ENCODE data around the gene LRMDA.
A peak's percentile ranks its signal among the peaks of the same experiment; 100 is the strongest.

The LRMDA gene

DNA sequence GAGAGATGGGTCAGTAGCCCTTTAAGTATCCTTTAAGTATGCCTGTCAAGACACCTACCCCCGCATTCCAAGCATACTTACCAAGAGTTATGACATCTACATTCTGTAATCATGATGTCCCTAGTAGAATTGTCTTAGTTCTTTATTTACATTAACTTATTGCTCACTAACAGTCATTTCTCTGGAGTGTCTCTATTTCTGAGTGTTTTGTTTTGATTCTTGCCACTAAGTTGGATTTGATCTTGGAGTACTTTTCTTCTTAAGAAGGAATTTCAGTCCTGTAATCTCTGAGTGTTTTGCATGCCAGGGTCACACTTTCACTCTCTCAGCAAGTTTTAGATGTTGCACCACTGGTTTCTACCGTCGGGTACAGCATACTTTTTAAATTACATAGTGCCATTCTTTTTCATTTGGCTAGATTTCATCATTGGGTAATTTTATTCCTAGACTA lies 1152.3 kb downstream of the LRMDA start:
- TF ChIP-seq RAD21 (IDR thresholded peaks at IDR 0.05; ENCODE audit: low read depth) (no peak), TEAD4 (IDR thresholded peaks at IDR 0.05) (peak; percentile 87), TAF1 (IDR thresholded peaks at IDR 0.05; ENCODE audit: low read depth) (no peak), EP300 (IDR thresholded peaks at IDR 0.05; ENCODE audit: borderline replicate concordance) (peak; percentile 20; the same call in 1 of the 2 replicates)
- TF ChIP-seq, protein P1, sequence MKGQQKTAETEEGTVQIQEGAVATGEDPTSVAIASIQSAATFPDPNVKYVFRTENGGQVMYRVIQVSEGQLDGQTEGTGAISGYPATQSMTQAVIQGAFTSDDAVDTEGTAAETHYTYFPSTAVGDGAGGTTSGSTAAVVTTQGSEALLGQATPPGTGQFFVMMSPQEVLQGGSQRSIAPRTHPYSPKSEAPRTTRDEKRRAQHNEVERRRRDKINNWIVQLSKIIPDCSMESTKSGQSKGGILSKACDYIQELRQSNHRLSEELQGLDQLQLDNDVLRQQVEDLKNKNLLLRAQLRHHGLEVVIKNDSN (IDR thresholded peaks at IDR 0.05) = no peak
- TF ChIP-seq, protein P2, sequence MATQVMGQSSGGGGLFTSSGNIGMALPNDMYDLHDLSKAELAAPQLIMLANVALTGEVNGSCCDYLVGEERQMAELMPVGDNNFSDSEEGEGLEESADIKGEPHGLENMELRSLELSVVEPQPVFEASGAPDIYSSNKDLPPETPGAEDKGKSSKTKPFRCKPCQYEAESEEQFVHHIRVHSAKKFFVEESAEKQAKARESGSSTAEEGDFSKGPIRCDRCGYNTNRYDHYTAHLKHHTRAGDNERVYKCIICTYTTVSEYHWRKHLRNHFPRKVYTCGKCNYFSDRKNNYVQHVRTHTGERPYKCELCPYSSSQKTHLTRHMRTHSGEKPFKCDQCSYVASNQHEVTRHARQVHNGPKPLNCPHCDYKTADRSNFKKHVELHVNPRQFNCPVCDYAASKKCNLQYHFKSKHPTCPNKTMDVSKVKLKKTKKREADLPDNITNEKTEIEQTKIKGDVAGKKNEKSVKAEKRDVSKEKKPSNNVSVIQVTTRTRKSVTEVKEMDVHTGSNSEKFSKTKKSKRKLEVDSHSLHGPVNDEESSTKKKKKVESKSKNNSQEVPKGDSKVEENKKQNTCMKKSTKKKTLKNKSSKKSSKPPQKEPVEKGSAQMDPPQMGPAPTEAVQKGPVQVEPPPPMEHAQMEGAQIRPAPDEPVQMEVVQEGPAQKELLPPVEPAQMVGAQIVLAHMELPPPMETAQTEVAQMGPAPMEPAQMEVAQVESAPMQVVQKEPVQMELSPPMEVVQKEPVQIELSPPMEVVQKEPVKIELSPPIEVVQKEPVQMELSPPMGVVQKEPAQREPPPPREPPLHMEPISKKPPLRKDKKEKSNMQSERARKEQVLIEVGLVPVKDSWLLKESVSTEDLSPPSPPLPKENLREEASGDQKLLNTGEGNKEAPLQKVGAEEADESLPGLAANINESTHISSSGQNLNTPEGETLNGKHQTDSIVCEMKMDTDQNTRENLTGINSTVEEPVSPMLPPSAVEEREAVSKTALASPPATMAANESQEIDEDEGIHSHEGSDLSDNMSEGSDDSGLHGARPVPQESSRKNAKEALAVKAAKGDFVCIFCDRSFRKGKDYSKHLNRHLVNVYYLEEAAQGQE (IDR thresholded peaks at IDR 0.05; ENCODE audit: low read depth) = no peak

Data from Ishikawa (cell line).